ENCODE measurements around the gene RNF150. TPM values are rescaled to one million over a fixed set of nuclear protein-coding genes. Genes with fewer than 3 reads are reported as not detected.

Gene RNF150
- total and polyA plus RNA-seq, 7 donors, result 0.46 to 69.0 (median 53.2) TPM

GRCh38 chr4:140994015-140994414, 139.3 kb downstream of the RNF150 start:
- no peak for TF ChIP-seq POLR2A (IDR thresholded peaks at IDR 0.05)
- peak in 1 of 4 donors; percentile 31 for TF ChIP-seq EP300 (IDR thresholded peaks at IDR 0.05)
- peak in 2 of 4 donors; percentile 38 to 49 for TF ChIP-seq POLR2AphosphoS5 (IDR thresholded peaks at IDR 0.05)
- Histone ChIP-seq H3K9me3 (no peaks in the 10 kb centered on the region), H3K27me3 (no peaks in the 10 kb centered on the region), H3K4me3 (no peak overlapping the region), H3K27ac (peak overlapping the region; percentile 59 to 77 (median 74)), H3K4me1 (peaks cover 0 to 64% (median 53%) of the 10 kb centered on the region in 4 donors), H3K36me3 (no peaks in the 10 kb centered on the region)
- WGBS, 2 donors, result 49 to 58% methylated on average over 1 of the region's 1 CpG
- intact Hi-C loops (cut with DNase I), result loop anchor here (5.0 kb wide), 1 partner anchor 47 kb away; no protein-coding TSS in a partner anchor
- DNase-seq, result no peak

GRCh38 chr4:140993370-140993769, 139.9 kb downstream of the RNF150 start:
- Histone ChIP-seq H3K36me3 (no peaks in the 10 kb centered on the region), H3K27ac (peak overlapping the region; percentile 59 to 77 (median 74)), H3K27me3 (no peaks in the 10 kb centered on the region), H3K9me3 (no peaks in the 10 kb centered on the region), H3K4me3 (no peak overlapping the region), H3K4me1 (peaks cover 0 to 58% (median 47%) of the 10 kb centered on the region in 4 donors)
- 78 to 85% methylated on average over 4 of the region's 4 CpGs for WGBS, 2 donors
- intact Hi-C loops (cut with DNase I), result loop anchor here (5.0 kb wide), 1 partner anchor 46 kb away; no protein-coding TSS in a partner anchor
- TF ChIP-seq EP300 (IDR thresholded peaks at IDR 0.05), result no peak
- TF ChIP-seq POLR2A (IDR thresholded peaks at IDR 0.05), result no peak
- TF ChIP-seq CTCF (IDR thresholded peaks at IDR 0.05), result no peak
- TF ChIP-seq POLR2AphosphoS5 (IDR thresholded peaks at IDR 0.05), result no peak
- DNase-seq, result no peak

- Histone ChIP-seq H3K36me3 (no peaks in the 10 kb centered on the region), H3K4me3 (no peak overlapping the region), H3K27ac (peak overlapping the region in 2 of 4 donors; percentile 19), H3K9me3 (no peaks in the 10 kb centered on the region), H3K4me1 (peaks cover 0 to 48% (median 36%) of the 10 kb centered on the region in 4 donors), H3K27me3 (no peaks in the 10 kb centered on the region)
- 88 to 96% methylated on average over 3 of the region's 3 CpGs for WGBS, 2 donors
- DNase-seq, result no peak
- intact Hi-C loops (cut with DNase I), result loop anchor here (5.0 kb wide), 1 partner anchor 43 kb away; no protein-coding TSS in a partner anchor
- TF ChIP-seq POLR2A (IDR thresholded peaks at IDR 0.05) (no peak), CTCF (IDR thresholded peaks at IDR 0.05) (no peak)
Observed at GRCh38 chr4:140989944-140990343, 143.3 kb downstream of the RNF150 start.

GRCh38 chr4:140986045-140986444, 147.2 kb downstream of the RNF150 start:
- Histone ChIP-seq H3K9me3 (no peaks in the 10 kb centered on the region), H3K4me3 (no peak overlapping the region), H3K4me1 (peaks cover 0 to 34% (median 21%) of the 10 kb centered on the region in 4 donors), H3K27ac (peak overlapping the region in 3 of 4 donors; percentile 30 to 68 (median 66)), H3K36me3 (no peaks in the 10 kb centered on the region), H3K27me3 (no peaks in the 10 kb centered on the region)
- intact Hi-C loops (cut with DNase I), result no loop called here
- DNase-seq, result no peak
- TF ChIP-seq CTCF (IDR thresholded peaks at IDR 0.05) (no peak), POLR2A (IDR thresholded peaks at IDR 0.05) (no peak), POLR2AphosphoS5 (IDR thresholded peaks at IDR 0.05) (no peak), EP300 (IDR thresholded peaks at IDR 0.05) (no peak)
- 77 to 87% methylated on average over 5 of the region's 5 CpGs for WGBS, 2 donors

GRCh38 chr4:140982613-140983340, 150.5 kb downstream of the RNF150 start:
- no peak overlapping the region for H3K27ac ChIP-seq
- 89 to 91% methylated on average over 5 of the region's 5 CpGs for WGBS, 2 donors
- TF ChIP-seq CTCF (IDR thresholded peaks at IDR 0.05) (no peak), POLR2A (IDR thresholded peaks at IDR 0.05) (no peak), POLR2AphosphoS5 (IDR thresholded peaks at IDR 0.05) (no peak), EP300 (IDR thresholded peaks at IDR 0.05) (no peak)

More at GRCh38 chr4:140982613-140983340, 150.5 kb downstream of the RNF150 start:
- H3K4me3 ChIP-seq, result no peak overlapping the region
- intact Hi-C loops (cut with DNase I), result no loop called here
- no peak for DNase-seq
- H3K4me1 ChIP-seq, result peaks cover 0 to 26% (median 15%) of the 10 kb centered on the region in 4 donors
- H3K27me3 ChIP-seq, result no peaks in the 10 kb centered on the region
- no peaks in the 10 kb centered on the region for H3K9me3 ChIP-seq
- H3K36me3 ChIP-seq, result no peaks in the 10 kb centered on the region

Measured in sigmoid colon (tissue), 7 donors.